Fibroblast of lung (primary cell): ENCODE data around the gene DCP1B. TPM values are rescaled to one million over a fixed set of nuclear protein-coding genes. Genes with fewer than 3 reads are reported as not detected.

ENCODE experiments used
- DNase-seq, 2 donors: peaks; one replicate each; pipeline versions ENCODE4 v3.0.0 to v3.0.0-alpha.2; 2010; ENCODE audit warnings: low read depth in 2 of 2
- H2AFZ ChIP-seq: 2 replicates; pipeline ENCODE4 v1.5.1; 2012; ENCODE audit warnings: low read length, control low read depth, inconsistent platforms
- H3K27ac ChIP-seq: 2 replicates; pipeline ENCODE4 v1.5.1; 2011; ENCODE audit warnings: low read length, control low read depth; ENCODE audit not compliant: insufficient read depth
- H3K27me3 ChIP-seq: 2 replicates; pipeline ENCODE4 v1.5.1; 2011; ENCODE audit warnings: mild to moderate bottlenecking, low read length; ENCODE audit not compliant: control insufficient read depth, insufficient read depth
- H3K36me3 ChIP-seq: 2 replicates; pipeline ENCODE4 v1.5.1; 2011; ENCODE audit warnings: low read length; ENCODE audit not compliant: control insufficient read depth, insufficient read depth
- H3K4me1 ChIP-seq: 2 replicates; pipeline ENCODE4 v1.5.1; 2011; ENCODE audit warnings: low read length; ENCODE audit not compliant: control insufficient read depth, insufficient read depth; ENCODE audit errors: extremely low read depth
- H3K4me2 ChIP-seq: 2 replicates; pipeline ENCODE4 v1.5.1; 2011; ENCODE audit warnings: low read length, control low read depth; ENCODE audit not compliant: insufficient read depth; ENCODE audit errors: extremely low read depth
- H3K4me3 ChIP-seq, 4 experiments: fragments of 200-600 bp in 1 of 4; sonication (generic) in 1 of 4; replicated peaks in 1 of 4; 2 replicates each; pipeline ENCODE4 v1.5.1; 2011 to 2016; ENCODE audit warnings: low read length in 4 of 4, low read depth in 3 of 4, mild to moderate bottlenecking in 3 of 4, control low read depth in 2 of 4, inconsistent platforms in 1 of 4, mixed read lengths in 1 of 4; ENCODE audit not compliant: insufficient read depth in 1 of 4; ENCODE audit errors: control extremely low read depth in 1 of 4
- H3K79me2 ChIP-seq: 2 replicates; pipeline ENCODE4 v1.5.1; 2012; ENCODE audit warnings: mild to moderate bottlenecking, low read length, inconsistent platforms; ENCODE audit not compliant: control insufficient read depth, insufficient read depth
- H3K9ac ChIP-seq: 2 replicates; pipeline ENCODE4 v1.5.1; 2011; ENCODE audit warnings: mild to moderate bottlenecking, low read length, control low read depth; ENCODE audit not compliant: insufficient read depth
- H3K9me3 ChIP-seq: 2 replicates; pipeline ENCODE4 v1.5.1; 2012; ENCODE audit warnings: low read depth, low read length; ENCODE audit not compliant: control insufficient read depth, insufficient read depth
- H4K20me1 ChIP-seq: 2 replicates; pipeline ENCODE4 v1.5.1; 2011; ENCODE audit warnings: low read length; ENCODE audit not compliant: control insufficient read depth, insufficient read depth; ENCODE audit errors: extremely low read depth
- EZH2 ChIP-seq: IDR thresholded peaks from 2 replicates; pipeline ENCODE4 v1.5.1; 2012; ENCODE audit warnings: low read length, control low read depth, mild to moderate bottlenecking; ENCODE audit errors: missing control alignments
- polyA plus RNA-seq, 2 donors: library from polyadenylated mRNA; depleted of rRNA in 1 of 2; stranded (reverse) in 1 of 2; unstranded in 1 of 2; fragments of >200 nt; gene quantifications; 2 replicates each; pipeline ENCODE4 v1.2.1, GENCODE V29; 2011 to 2012; ENCODE audit warnings: missing spikeins in 1 of 2
- total RNA-seq: library from RNA; depleted of rRNA; stranded (reverse); fragments of >200 nt; gene quantifications from 2 replicates; pipeline ENCODE4 v1.2.1, GENCODE V29; 2014
- TF ChIP-seq, protein P1 (sequence below), 2 donors: IDR thresholded peaks in 1 of 2; conservative IDR thresholded peaks in 1 of 2; 1 replicate in 1 of 2; 2 replicates in 1 of 2; pipeline ENCODE4 v1.5.1; 2011 to 2012; ENCODE audit warnings: low read length in 2 of 2, control low read depth in 1 of 2, inconsistent platforms in 1 of 2, low read depth in 1 of 2, mild to moderate bottlenecking in 1 of 2

DCP1B gene
- total and polyA plus RNA-seq, 2 donors (not counting 1 experiment from before 2014, with no cell fraction given): 10.4 to 19.4 TPM

DNA sequence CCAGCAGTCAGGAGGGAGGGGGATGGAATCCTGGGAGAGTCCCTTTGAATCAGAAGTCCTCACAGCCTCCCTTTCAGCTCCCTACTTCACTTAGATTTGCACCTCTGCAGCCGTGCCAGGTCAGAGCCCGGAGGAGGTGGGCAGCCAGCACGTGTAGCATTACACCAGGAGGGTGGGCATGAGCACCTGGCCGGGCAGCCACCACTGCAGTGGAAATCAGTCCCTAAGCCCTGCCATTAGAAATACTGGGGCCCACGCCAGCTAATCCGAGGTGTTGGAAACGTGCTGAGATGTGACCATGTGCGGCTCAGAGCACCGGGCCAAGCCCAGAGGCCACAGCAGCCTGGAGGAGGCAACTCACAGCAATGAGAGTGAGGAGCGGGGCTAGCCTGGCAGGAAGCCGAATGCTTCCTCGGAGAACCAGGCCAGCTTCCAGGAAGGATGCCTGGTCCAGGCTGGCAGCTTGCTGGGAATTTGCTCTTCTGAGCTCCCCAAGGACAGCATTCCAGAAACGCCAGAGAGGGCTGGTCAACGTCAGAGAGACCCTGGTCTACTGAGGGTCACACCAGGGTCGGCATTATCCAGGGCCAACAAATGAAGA lies 76.4 kb downstream of the DCP1B start:
- Histone ChIP-seq H3K9ac (no peak overlapping the region), H3K4me1 (peaks cover 5% of the 10 kb centered on the region), H4K20me1 (no peaks in the 10 kb centered on the region), H3K9me3 (no peaks in the 10 kb centered on the region), H3K4me2 (no peak overlapping the region), H3K79me2 (no peaks in the 10 kb centered on the region), H2AFZ (no peak overlapping the region), H3K4me3 (no peak overlapping the region), H3K27me3 (peaks cover 15% of the 10 kb centered on the region), H3K27ac (no peak overlapping the region), H3K36me3 (no peaks in the 10 kb centered on the region)
- no peak for DNase-seq
- TF ChIP-seq, protein P1, sequence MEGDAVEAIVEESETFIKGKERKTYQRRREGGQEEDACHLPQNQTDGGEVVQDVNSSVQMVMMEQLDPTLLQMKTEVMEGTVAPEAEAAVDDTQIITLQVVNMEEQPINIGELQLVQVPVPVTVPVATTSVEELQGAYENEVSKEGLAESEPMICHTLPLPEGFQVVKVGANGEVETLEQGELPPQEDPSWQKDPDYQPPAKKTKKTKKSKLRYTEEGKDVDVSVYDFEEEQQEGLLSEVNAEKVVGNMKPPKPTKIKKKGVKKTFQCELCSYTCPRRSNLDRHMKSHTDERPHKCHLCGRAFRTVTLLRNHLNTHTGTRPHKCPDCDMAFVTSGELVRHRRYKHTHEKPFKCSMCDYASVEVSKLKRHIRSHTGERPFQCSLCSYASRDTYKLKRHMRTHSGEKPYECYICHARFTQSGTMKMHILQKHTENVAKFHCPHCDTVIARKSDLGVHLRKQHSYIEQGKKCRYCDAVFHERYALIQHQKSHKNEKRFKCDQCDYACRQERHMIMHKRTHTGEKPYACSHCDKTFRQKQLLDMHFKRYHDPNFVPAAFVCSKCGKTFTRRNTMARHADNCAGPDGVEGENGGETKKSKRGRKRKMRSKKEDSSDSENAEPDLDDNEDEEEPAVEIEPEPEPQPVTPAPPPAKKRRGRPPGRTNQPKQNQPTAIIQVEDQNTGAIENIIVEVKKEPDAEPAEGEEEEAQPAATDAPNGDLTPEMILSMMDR (conservative IDR thresholded peaks at IDR 0.05 in 1 of 2, IDR thresholded peaks at IDR 0.05 in 1 of 2; ENCODE audit: low read depth in 1 of 2, low read length in 2 of 2): no peak
- TF ChIP-seq EZH2: no peak

DNA sequence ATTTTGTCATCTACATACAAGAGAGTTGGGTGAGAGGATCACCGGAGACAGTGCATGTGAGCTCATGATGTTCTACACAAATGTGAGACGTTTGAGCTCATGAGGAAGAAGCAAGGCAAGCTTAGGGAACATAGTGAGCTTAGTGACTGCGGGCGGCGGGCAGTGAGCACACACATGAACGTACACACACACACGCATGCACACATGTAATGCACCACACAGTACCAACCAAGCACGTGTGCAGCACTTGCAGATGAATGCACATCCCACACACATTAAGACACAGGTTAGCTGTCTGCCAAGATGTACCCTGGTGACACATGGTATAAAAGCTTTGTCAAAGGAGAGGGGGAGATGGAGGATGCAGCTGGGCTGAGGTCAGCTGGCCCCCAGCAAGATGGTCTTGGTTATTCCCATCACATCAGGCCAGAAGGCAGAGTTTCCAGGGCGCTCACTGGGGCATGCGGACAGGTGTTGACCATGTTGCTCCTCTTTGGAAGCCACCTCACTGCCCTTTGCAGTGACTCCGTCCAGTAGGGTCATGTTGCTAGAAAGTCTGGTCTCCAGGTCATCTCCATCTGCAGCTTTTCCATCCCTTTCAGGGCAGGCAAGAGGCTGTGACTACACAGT lies 77.1 kb downstream of the DCP1B start:
- no peaks in the 10 kb centered on the region for H4K20me1 ChIP-seq
- no peak overlapping the region for H3K9ac ChIP-seq
- H3K4me3 ChIP-seq: no peak overlapping the region
- no peaks in the 10 kb centered on the region for H3K36me3 ChIP-seq
- TF ChIP-seq, protein P1 (conservative IDR thresholded peaks at IDR 0.05 in 1 of 2, IDR thresholded peaks at IDR 0.05 in 1 of 2; ENCODE audit: low read depth in 1 of 2, low read length in 2 of 2): no peak
- TF ChIP-seq EZH2: no peak
- H3K27ac ChIP-seq: no peak overlapping the region
- H3K79me2 ChIP-seq: no peaks in the 10 kb centered on the region
- H3K27me3 ChIP-seq: peaks cover 15% of the 10 kb centered on the region
- no peaks in the 10 kb centered on the region for H3K9me3 ChIP-seq
- no peak overlapping the region for H2AFZ ChIP-seq
- no peaks in the 10 kb centered on the region for H3K4me1 ChIP-seq
- no peak for DNase-seq
- H3K4me2 ChIP-seq: no peak overlapping the region

DNA sequence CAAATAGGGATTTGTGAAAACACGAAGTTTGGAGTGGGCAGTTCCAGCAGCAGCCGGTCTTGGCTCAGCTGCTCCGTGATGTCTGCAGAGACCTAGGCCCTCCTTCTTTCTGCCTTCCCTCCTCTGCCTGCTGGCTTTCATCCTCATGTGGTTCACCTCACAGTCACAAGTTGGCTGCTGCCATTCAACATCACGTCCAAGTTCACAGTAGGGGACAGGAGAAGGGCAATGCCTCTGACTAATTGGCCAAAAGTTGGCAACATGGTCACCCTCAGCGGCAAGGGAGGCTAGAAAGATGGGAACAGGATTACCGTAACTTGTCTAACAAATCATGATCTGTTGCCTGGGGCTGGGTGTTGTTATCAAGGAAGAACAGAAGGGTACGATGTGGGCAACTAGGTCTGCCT lies 78.0 kb downstream of the DCP1B start:
- Histone ChIP-seq H3K36me3 (no peaks in the 10 kb centered on the region), H2AFZ (no peak overlapping the region), H3K4me3 (no peak overlapping the region), H3K4me2 (no peak overlapping the region), H3K79me2 (no peaks in the 10 kb centered on the region), H3K27ac (no peak overlapping the region), H3K9ac (no peak overlapping the region), H3K9me3 (no peaks in the 10 kb centered on the region), H3K27me3 (peaks cover 15% of the 10 kb centered on the region), H4K20me1 (no peaks in the 10 kb centered on the region), H3K4me1 (no peaks in the 10 kb centered on the region)
- TF ChIP-seq EZH2: no peak
- TF ChIP-seq, protein P1 (conservative IDR thresholded peaks at IDR 0.05 in 1 of 2, IDR thresholded peaks at IDR 0.05 in 1 of 2; ENCODE audit: low read depth in 1 of 2, low read length in 2 of 2): no peak
- DNase-seq: no peak
